GM19452 (cell line): ENCODE results near the gene TM9SF3.
A peak's percentile ranks its signal among the peaks of the same experiment; 100 is the strongest.
"Not testable (repeated sequence)": the region's sequence is repeated elsewhere in the genome, so short reads cannot be mapped to it uniquely, and the experiment has no call there.

Source experiments
- ATAC-seq: cut with Tn5 transposase; IDR thresholded peaks from one replicate; pipeline ENCODE4 v1.9.1; 2021; ENCODE audit not compliant: unreplicated experiment

Gene TM9SF3

GRCh38 chr10:96570511-96570910 is 16.3 kb downstream of the TM9SF3 start:
- no peak for ATAC-seq

- ATAC-seq: no peak
Measured at GRCh38 chr10:96568402-96568801, 18.4 kb downstream of the TM9SF3 start.

- ATAC-seq: no peak
Measured at GRCh38 chr10:96565774-96566173, 21.0 kb downstream of the TM9SF3 start.

- ATAC-seq: no peak
Measured at GRCh38 chr10:96560966-96561887, 25.6 kb downstream of the TM9SF3 start.

GRCh38 chr10:96560489-96560888 is 26.3 kb downstream of the TM9SF3 start:
- no peak for ATAC-seq

- no peak for ATAC-seq
Measured at GRCh38 chr10:96556003-96556402, 30.8 kb downstream of the TM9SF3 start.

GRCh38 chr10:96555330-96555729 is 31.5 kb downstream of the TM9SF3 start:
- ATAC-seq: no peak

GRCh38 chr10:96548589-96548988 is 38.2 kb downstream of the TM9SF3 start:
- ATAC-seq: no peak

- ATAC-seq: not testable (repeated sequence)
Measured at GRCh38 chr10:96545558-96545957, 41.3 kb downstream of the TM9SF3 start.

GRCh38 chr10:96541921-96542320 is 44.9 kb downstream of the TM9SF3 start:
- ATAC-seq: no peak

GRCh38 chr10:96540240-96540639 is 46.6 kb downstream of the TM9SF3 start:
- no peak for ATAC-seq

GRCh38 chr10:96538683-96539082 is 48.1 kb downstream of the TM9SF3 start:
- no peak for ATAC-seq

- ATAC-seq: no peak
Measured at GRCh38 chr10:96536129-96536528, 50.7 kb downstream of the TM9SF3 start.

- no peak for ATAC-seq
Measured at GRCh38 chr10:96532523-96532922, 54.3 kb downstream of the TM9SF3 start.

- ATAC-seq: no peak
Measured at GRCh38 chr10:96529634-96530279, 57.1 kb downstream of the TM9SF3 start.

GRCh38 chr10:96524741-96525140 is 62.1 kb downstream of the TM9SF3 start:
- ATAC-seq: no peak

- ATAC-seq: no peak
Measured at GRCh38 chr10:96517284-96517683, 69.5 kb downstream of the TM9SF3 start.

- ATAC-seq: no peak
Measured at GRCh38 chr10:96516337-96516736, 70.5 kb downstream of the TM9SF3 start.

- peak; percentile 72 for ATAC-seq
Measured at GRCh38 chr10:96513698-96514561, 72.9 kb downstream of the TM9SF3 start, which contains the start of gene TLL2. TSS of gene TLL2 (minus strand) at chr10:96513926. CDS start at chr10:96513685, 241 bp downstream.

- no peak for ATAC-seq
Measured at GRCh38 chr10:96513305-96513697, 73.5 kb downstream of the TM9SF3 start.
